Activated CD8-positive, alpha-beta memory T cell treated with anti-CD3 and anti-CD28 coated beads for 4 hours (primary cell): ENCODE data around the gene ZC3H7B.
"Not testable (repeated sequence)": the region's sequence is repeated elsewhere in the genome, so short reads cannot be mapped to it uniquely, and the experiment has no call there.

Source experiments
- DNase-seq, 2 donors: peaks; one replicate each; pipeline ENCODE4 v3.0.0-alpha.2; 2020; ENCODE audit warnings: low read depth in 2 of 2

The ZC3H7B gene

GRCh38 chr22:41382610-41383009 is 81.3 kb downstream of the ZC3H7B start:
- no peak for DNase-seq

- no peak for DNase-seq
Observed at GRCh38 chr22:41383085-41383484, 81.8 kb downstream of the ZC3H7B start.

- DNase-seq = no peak
Observed at GRCh38 chr22:41384128-41384527, 82.8 kb downstream of the ZC3H7B start.

GRCh38 chr22:41387341-41387740 is 86.0 kb downstream of the ZC3H7B start:
- DNase-seq = no peak

GRCh38 chr22:41394012-41394356 is 92.7 kb downstream of the ZC3H7B start:
- no peak for DNase-seq

- DNase-seq = no peak
Observed at GRCh38 chr22:41395531-41396240, 94.4 kb downstream of the ZC3H7B start.

- no peak for DNase-seq
Observed at GRCh38 chr22:41397143-41397811, 96.0 kb downstream of the ZC3H7B start.

- no peak for DNase-seq
Observed at GRCh38 chr22:41398921-41399320, 97.6 kb downstream of the ZC3H7B start.

GRCh38 chr22:41401781-41402648 is 100.7 kb downstream of the ZC3H7B start:
- no peak for DNase-seq

GRCh38 chr22:41402851-41403250 is 101.5 kb downstream of the ZC3H7B start:
- DNase-seq = not testable (repeated sequence)

- DNase-seq = peak; percentile 56 to 68
Observed at GRCh38 chr22:41403532-41404318, 102.4 kb downstream of the ZC3H7B start.

- DNase-seq = no peak
Observed at GRCh38 chr22:41405588-41405987, 104.3 kb downstream of the ZC3H7B start.

- no peak for DNase-seq
Observed at GRCh38 chr22:41406410-41406809, 105.1 kb downstream of the ZC3H7B start.

GRCh38 chr22:41407433-41407832 is 106.1 kb downstream of the ZC3H7B start:
- no peak for DNase-seq

GRCh38 chr22:41408665-41409064 is 107.3 kb downstream of the ZC3H7B start:
- DNase-seq = no peak
